GM21737 (cell line): Measurements from ENCODE around the gene PSMC5.
"Not testable (repeated sequence)": the region's sequence is repeated elsewhere in the genome, so short reads cannot be mapped to it uniquely, and the experiment has no call there.

ENCODE experiments used
- ATAC-seq: cut with Tn5 transposase; IDR thresholded peaks from one replicate; pipeline ENCODE4 v1.9.1; 2021; ENCODE audit warnings: mild to moderate bottlenecking, moderate library complexity; ENCODE audit not compliant: unreplicated experiment

PSMC5 gene

DNA sequence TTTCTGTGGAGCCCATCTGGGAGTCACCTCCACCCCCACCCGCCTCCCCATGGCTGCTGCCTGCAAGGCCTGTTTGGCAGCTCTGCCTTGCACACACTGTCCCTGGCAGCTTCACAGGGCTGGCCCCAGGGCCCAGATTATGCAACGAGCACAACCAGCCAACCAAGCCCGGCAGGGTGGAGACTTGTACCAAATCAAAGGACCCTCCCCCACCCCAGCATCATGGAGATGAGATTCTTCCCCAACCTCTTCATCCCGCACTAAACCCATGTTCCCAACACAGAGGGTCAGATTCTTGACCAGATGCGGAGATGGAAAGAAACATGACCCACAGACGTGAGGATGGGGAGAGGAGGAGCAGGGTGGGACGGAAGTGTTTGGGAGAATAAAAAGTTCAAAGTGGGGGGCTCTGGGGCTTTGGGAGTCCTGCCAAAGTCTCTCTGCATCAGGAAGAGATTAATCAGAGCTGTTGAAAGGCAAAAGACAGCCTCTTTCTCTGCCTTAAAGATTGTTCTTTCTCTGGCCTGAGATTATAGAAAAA, 11.5 kb downstream of the PSMC5 start:
- ATAC-seq, result no peak

DNA sequence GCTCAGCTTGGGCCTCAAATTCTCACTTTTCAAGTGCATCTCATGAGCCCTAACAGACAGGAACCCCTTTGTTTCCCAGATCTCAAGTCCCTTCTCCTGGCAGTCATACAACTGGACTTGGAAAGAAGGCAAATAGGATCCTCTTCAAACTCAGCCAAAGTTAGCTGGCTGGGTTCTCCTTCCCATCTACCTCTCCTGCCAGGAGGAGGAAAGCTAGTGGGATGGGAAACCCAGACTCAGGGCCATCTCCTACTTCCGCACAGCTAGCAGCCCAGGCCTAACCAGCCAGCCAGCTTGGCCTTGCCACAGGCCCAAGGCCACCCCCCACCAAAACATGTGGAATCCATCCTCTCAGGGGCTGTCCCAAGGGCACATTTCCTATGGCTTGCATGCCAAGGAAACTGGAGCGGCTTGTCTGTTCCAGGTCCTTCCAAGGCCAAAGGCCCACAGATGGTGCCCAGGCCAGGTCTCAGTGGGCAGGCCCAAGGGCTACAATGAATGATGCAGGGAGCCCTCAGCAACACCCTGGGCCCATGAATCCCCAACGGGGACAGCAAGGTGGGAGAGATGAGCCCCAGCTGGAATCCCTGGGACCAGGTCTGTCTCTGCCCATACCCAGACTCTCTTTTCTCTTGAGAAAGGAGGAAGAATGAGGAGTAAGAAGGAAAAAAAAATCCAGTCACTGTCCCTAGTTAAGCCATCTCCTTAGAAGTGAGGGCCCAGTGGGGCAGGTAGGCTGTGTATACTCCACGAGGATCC, 13.5 kb downstream of the PSMC5 start:
- no peak for ATAC-seq

DNA sequence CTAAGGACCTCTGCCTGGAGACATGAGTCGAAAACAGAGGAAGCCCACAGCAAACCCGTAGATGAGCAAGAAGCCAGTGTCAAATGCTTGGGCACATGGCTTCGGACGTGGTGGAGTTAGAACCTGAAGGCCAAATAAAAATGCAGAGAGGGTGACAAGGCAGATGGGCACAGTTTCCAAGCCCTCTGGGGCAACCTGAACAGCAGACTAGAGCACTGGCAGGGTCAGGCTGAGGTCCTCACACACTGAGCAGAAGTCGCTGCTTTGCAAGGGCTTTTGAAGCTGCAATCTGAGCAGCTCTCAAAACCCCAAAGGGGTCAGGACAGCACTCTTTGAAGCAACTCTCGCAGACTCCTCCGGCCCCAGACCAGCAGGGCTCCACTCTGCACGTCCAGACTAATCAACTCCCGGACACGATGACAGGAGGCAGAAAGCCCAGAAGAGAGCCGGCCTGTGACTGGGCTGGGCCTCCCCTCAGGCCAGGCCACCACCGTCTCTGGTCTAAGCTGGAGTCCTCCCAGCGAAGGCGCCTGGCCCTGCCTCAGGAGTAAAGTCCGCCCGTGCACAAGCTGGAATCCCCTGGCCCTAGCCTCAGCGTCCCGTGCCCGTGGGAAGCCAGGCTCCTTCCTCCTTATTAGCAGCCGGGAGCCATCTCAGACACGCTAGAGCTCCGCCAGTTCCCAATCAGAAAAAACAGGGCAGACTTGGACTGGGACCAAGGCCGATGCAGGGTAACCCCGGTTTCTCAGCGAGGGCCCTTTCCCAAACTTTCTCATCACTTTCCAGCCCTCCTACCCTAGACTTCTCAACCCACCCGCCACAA, 14.3 kb downstream of the PSMC5 start:
- no peak for ATAC-seq

DNA sequence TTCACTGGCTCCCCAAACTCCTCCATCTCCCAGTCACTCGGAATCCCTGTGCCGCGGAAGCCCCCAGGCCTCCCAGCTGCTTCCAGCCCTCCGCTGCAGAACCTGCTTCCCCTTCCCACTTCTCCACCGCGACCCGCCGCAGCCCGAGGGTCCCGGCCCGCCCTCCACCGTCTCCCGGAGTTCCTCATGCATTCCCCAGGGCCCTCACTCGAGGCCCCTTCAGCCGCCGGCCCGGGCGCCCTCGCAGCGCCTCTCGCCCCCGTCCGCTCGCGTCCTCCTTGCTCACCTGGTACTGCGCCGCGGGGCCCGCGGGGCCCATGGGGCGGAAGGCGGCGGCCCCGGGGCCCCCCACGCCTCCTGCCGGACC, 14.9 kb downstream of the PSMC5 start:
- ATAC-seq, result peak; percentile 25

GRCh38 chr17:63842540-63843386, 15.5 kb downstream of the PSMC5 start, which contains the start of gene SMARCD2:
TSS of gene SMARCD2 (minus strand) at chr17:63842685. CDS start at chr17:63842674, 11 bp downstream.
- ATAC-seq, result peak; percentile 71

DNA sequence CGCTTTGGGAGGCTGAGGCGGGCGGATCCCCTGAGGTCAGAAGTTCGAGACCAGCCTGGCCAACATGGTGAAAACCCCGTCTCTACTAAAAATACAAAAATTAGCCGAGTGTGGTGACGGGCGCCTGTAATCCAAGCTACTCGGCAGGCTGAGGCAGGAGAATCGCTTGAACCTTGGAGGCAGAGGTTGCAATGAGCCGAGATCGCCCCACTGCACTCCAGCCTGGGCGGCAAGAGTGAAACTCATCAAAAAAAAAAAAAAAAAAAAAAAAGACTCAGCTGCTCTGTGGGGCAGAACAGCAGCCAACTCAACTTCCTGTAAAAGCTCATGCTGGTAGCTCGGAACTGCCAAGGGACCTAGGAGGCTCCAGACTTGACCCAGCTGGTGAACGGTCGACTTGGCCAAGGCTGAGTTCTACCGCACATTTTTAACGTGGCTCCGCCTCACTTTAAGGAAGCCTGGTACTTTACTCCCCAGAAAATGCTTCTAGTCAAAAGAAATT, 16.2 kb downstream of the PSMC5 start:
- ATAC-seq, result not testable (repeated sequence)

DNA sequence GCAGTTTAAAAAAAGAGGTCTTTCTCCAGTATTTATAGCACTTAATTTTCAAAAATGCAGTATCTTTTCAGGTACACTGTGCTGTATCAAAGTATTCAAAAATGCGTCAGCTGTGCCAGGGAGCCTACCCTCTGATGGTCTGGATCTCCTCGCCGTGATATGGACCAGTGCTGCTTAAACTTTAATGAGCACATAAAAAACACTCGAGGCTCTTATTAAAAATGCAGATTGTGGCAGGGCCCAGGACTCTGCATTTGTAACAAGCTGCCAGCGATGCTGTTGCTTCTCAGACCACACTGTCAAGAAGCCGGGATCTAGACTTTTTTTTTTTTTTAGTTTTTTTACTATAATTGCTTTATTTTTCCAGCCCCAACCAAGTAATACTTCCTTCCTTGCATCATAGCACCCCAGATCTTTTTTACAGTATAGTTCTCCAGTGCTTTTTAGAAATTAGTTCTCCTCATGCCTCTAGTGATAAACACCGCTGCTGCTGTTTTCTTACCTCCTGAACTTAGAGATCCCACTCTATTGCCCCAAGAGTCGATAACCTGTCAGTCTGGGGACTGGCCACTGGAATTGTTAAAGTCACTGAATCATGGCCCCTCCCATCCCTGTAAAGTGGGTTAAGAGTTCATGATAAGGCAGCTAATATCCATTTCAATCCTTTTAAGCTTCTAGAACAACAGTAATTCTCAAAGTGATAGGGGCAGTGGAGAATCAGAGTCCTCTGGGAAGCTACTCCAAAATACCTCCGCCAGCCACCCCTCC, 16.9 kb downstream of the PSMC5 start:
- no peak for ATAC-seq

GRCh38 chr17:63845509-63845908, 18.3 kb downstream of the PSMC5 start:
- no peak for ATAC-seq

DNA sequence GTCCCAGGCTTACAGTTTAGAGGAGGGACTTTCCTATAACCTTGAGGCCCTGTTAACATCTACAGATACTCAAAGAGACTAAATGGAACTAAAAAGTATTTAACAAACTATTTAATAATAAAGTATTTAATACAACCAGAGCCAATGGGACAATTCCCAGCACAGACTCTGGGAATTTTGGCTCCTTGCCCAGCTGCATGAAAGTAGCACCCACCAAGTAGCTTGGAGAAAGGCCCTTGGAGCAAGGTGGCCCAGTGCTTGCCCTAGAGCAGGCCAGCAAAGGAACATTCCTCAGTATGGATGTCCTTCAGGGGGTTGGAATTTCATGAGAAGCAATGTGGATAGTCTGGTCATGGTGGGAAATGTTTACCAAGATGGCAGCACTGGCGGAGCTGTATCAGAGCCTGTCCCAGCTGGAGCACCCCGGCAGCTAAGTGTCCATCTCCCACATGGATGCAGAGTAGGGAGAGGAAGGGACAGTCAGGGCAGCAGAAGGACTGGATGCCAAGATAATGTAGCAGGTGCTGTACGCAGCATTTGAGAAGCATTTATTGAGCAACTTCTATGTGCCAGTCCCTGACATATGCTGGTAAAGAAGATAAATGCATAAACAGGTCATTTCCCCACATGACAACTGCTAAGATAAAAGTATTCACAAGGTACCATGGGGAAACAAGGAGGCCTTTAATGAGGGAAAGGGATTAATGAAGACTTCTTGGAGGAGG, 20.5 kb downstream of the PSMC5 start:
- no peak for ATAC-seq

DNA sequence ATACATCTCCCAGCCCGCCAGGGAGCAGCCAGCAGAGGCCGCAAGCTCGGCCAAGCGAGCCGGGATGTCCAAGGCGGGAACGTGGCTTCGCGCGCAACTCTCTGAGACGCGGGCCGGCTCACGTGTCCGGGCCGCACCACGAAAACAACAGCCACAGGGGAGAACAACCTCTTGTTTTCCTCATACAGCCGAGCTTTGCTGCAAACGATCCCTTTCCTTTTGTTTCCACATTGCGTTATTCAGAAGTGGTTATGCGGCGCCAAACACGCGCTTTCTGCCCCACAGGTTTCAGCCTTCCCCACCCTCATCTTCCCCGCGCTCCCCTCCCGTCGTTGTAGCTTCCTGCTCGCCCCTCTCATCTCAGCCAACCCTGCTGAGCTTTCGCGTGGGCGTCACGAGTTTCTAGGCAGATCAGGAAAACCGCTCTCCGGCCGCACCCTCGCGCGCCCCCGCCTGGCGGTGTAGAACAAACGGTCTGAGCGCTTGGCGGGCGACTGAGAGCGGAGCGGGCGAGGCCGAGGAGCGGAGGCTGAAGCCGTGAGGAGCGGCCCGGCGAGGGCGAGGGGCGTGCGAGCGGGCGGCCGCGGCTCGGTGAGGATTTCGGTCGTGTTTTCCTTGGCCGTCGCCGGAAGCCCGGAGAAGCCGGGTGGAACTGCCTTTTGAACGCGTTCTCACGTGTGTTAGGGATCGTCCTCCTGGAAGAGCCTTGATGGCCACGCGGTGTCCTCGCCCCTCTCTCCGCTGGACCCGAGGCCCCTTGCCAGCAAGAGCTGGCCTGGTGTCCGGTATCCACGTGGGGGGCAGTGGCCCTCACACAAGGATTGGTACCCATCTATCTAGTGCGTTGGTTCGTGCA, 21.8 kb downstream of the PSMC5 start:
- ATAC-seq, result peak; percentile 77

GRCh38 chr17:63850401-63850800, 23.2 kb downstream of the PSMC5 start:
- no peak for ATAC-seq

GRCh38 chr17:63853260-63853659, 26.0 kb downstream of the PSMC5 start:
- no peak for ATAC-seq

DNA sequence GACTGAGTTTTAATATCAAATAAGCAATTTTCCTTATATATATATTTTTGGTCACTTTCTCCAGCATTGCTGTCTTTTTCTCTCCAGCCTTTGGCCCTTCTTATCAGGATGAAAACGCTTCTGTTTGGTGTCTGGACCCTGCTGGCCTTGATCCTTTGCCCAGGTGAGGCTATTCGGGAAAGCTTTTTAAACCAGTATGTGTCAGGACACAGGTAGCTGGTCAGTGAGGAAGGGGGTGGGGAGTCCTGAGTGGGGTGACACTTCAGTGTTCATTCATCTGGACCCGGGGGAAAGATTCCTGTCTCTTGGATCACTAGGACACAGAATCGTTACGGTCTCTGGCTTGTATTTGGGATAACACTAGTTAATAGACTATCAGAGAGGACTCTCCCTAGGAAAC, 27.5 kb downstream of the PSMC5 start:
- ATAC-seq, result no peak

DNA sequence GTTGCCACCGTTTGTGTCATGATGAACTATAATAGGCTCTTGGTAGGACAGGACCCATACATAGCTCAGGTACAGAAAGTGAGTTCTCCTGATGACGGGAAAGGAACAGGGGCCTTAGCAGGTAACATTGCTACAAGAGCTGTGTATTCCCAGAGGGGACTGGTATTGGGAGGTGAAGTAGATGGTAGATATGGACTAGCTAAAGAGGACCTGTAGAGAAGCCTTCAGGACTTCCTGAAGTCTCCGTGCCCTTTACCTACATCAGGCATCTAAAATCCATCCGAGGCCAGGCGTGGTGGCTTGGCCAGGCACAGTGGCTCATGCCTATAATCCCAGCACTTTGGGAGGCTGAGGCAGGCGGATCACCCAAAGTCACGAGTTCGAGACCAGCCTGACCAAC, 28.0 kb downstream of the PSMC5 start:
- ATAC-seq, result no peak

DNA sequence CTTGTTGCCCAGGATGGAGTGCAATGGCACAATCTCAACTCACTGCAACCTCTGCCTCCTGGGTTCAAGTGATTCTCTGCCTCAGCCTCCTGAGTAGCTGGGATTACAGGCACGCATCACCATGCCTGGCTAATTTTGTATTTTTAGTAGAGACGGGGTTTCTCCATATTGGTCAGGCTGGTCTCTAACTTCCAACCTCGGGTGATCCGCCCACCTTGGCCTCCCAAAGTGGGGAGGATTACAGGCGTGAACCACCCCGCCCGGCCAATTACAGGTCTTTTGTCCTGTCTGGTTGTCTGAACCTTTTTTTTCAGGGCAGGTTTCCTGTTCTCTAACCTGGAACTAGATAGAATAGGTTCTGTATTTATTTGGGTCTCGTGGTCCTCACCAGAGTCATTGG, 29.2 kb downstream of the PSMC5 start:
- not testable (repeated sequence) for ATAC-seq

- no peak for ATAC-seq
Observed at GRCh38 chr17:63859257-63859656, 32.0 kb downstream of the PSMC5 start.

DNA sequence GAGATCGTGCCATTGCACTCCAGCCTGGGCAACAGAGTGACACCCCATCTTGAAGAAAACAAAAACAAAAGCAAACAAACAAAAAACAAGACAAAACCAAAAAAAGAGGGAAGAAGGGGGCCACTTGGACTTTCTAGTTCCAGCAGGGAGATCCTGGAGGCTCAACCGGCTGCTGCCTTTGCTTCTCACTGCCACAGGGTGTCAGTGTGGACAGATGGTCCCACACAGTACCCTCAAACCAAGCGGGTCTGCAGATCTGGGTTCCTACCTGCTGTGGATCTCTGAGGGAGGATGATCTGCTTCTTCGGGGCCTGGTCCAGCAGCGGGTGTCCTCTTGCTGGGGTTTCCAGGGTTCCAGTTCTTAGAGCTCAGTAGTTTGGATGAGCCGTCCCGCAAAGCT, 39.4 kb downstream of the PSMC5 start:
- ATAC-seq, result not testable (repeated sequence)

DNA sequence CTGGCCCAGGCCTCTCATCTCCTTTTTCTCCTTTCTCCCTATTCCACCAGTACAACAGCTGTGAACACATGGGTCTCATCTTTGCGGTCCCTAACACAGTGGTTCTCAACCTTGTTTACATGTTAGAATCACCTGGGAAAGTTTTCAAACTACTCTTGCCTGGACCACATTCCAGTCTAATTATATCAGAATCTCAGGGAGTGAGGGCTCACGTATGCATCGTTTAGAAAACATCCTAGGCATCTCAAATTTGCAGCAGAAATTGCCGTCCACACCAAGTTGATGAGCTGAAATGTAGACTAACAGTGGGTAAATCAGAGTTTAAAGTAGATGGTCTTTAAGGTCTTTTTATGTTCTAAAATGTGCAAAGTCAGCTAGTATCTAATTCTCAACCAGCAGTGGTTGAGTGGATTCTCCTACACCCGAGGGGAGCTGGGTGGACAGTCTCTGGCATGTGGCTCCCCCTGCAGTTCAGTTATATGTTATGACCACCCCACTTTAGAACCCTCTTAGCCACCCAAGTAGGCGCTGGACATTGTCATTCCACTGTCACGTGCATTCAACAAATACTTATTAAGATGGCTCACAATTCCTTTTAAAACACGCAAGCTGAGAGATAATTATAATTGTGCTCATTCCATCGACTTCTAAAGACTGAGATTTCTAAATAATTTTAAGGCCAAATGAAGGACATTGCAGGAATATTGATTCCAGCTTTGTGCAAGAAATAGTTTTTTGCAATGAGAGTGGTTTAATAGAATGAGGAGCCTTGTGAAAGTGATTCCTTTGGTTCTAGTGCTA, 42.5 kb downstream of the PSMC5 start:
- ATAC-seq, result not testable (repeated sequence)
